K562 (cell line): ENCODE data around the gene IGFBPL1. TPM values are rescaled to one million over a fixed set of nuclear protein-coding genes. Genes with fewer than 3 reads are reported as not detected.

Experiments used
- ATAC-seq: fragments of 200-7000 bp; cut with Tn5 transposase; 3 replicates; pipeline ENCODE4 v1.9.1; 2020; ENCODE audit warnings: moderate library complexity
- BruUV-seq: library from RNA; stranded (reverse); fragments of 400-500 nt; replicated peaks from 2 replicates; lab custom pipeline; 2021; lab: Mats Ljungman, UMichigan
- CTCF ChIA-PET: fragments of 300-600 bp; formaldehyde crosslinking; extraction: SDS; loops from one replicate; lab custom pipeline; 2021; ENCODE audit warnings: low intra/inter-chr PET ratio; lab: Yijun Ruan, JAX
- POLR2A ChIA-PET: fragments of 300-600, 350-650 bp; sonication (Branson Sonifier 250); formaldehyde crosslinking; extraction: SDS; loops from one replicate; lab custom pipeline; 2021; ENCODE audit warnings: antibody characterized with exemption, inconsistent platforms; lab: Yijun Ruan, JAX
- DNase-seq, 4 experiments: peaks; one replicate each; pipeline versions ENCODE4 v3.0.0 to v3.0.0-alpha.2; 2011 to 2018; ENCODE audit warnings: low spot score in 3 of 4, mixed read lengths in 3 of 4; ENCODE audit errors: extremely low read depth in 1 of 4
- FAIRE-seq: peaks from 2 replicates; lab custom pipeline; 2011; peaks lifted over from hg19 to GRCh38; lab: Jason Lieb, UNC
- H2AFZ ChIP-seq: 2 replicates; pipeline ENCODE4 v1.6.0; 2011; ENCODE audit warnings: low read depth, low read length, control low read depth, inconsistent platforms
- H3K27ac ChIP-seq: fragments of 200-600 bp; 3 replicates; pipeline ENCODE4 v1.8.0; 2011; ENCODE audit warnings: low read depth, mild to moderate bottlenecking, control low read depth, inconsistent platforms, low read length, moderate library complexity, mixed read lengths; ENCODE audit errors: extremely low read depth
- H3K27me3 ChIP-seq, 2 experiments: fragments of 300-600 bp in 1 of 2; 2 replicates in 1 of 2; 3 replicates in 1 of 2; pipeline versions ENCODE4 v1.6.0 to v1.8.0; 2011; ENCODE audit warnings: inconsistent platforms in 2 of 2, low read length in 2 of 2, mild to moderate bottlenecking in 1 of 2, mixed read lengths in 1 of 2, moderate library complexity in 1 of 2; ENCODE audit not compliant: control insufficient read depth in 2 of 2, insufficient read depth in 2 of 2
- H3K36me3 ChIP-seq: fragments of 300-600 bp; 3 replicates; pipeline ENCODE4 v1.8.0; 2011; ENCODE audit warnings: mild to moderate bottlenecking, low read length, inconsistent platforms; ENCODE audit not compliant: control insufficient read depth, insufficient read depth
- H3K4me1 ChIP-seq, 2 experiments: fragments of 200-600 bp in 1 of 2; replicated peaks in 1 of 2; 2 replicates in 1 of 2; 3 replicates in 1 of 2; pipeline versions ENCODE4 v1.5.1 to v1.8.0; 2011; ENCODE audit warnings: inconsistent platforms in 2 of 2, low read length in 2 of 2, mild to moderate bottlenecking in 1 of 2, mixed read lengths in 1 of 2, moderate library complexity in 1 of 2; ENCODE audit not compliant: control insufficient read depth in 2 of 2, insufficient read depth in 2 of 2
- H3K4me2 ChIP-seq: 2 replicates; pipeline ENCODE4 v1.6.1; 2011; ENCODE audit warnings: low read length, control low read depth, inconsistent platforms, mixed read lengths; ENCODE audit not compliant: insufficient read depth
- H3K4me3 ChIP-seq: fragments of 200-600 bp; sonication (generic), shearing (Covaris generic); 2 replicates; pipeline ENCODE4 v1.5.1; 2016; ENCODE audit warnings: control low read depth, inconsistent platforms
- H3K79me2 ChIP-seq: fragments of 200-600 bp; 3 replicates; pipeline ENCODE4 v1.8.0; 2011; ENCODE audit warnings: low read length, inconsistent platforms; ENCODE audit not compliant: control insufficient read depth, insufficient read depth
- H3K9ac ChIP-seq, 2 experiments: 2 replicates each; pipeline versions ENCODE4 v1.6.0 to v1.6.1; 2011; ENCODE audit warnings: low read depth in 2 of 2, low read length in 2 of 2, control low read depth in 1 of 2, inconsistent platforms in 1 of 2, mild to moderate bottlenecking in 1 of 2, mixed read lengths in 1 of 2; ENCODE audit not compliant: insufficient read depth in 1 of 2
- H3K9me1 ChIP-seq: one replicate; pipeline ENCODE4 v1.6.0; 2011; ENCODE audit warnings: inconsistent platforms, mild to moderate bottlenecking, low read length, moderate library complexity; ENCODE audit not compliant: control insufficient read depth, insufficient read depth
- H3K9me3 ChIP-seq: replicated peaks from 2 replicates; pipeline ENCODE4 v1.5.1; 2011; ENCODE audit warnings: low read depth, low read length, inconsistent platforms; ENCODE audit not compliant: control insufficient read depth, insufficient read depth
- H4K20me1 ChIP-seq: replicated peaks from 2 replicates; pipeline ENCODE4 v1.6.1; 2011; ENCODE audit warnings: low read length, inconsistent platforms, mixed read lengths; ENCODE audit not compliant: control insufficient read depth, insufficient read depth
- BCL6 ChIP-seq: fragments of 250-450 bp; sonication (Bioruptor Pico); IDR thresholded peaks from 2 replicates; pipeline ENCODE4 v1.4.0; 2020
- PURB ChIP-seq: sonication (generic); formaldehyde crosslinking; IDR thresholded peaks from 2 replicates; pipeline ENCODE4 v1.9.0; 2021; ENCODE audit warnings: low read depth, mild to moderate bottlenecking, missing genetic modification reagents
- ZNF408 ChIP-seq: fragments of 250-450 bp; sonication (Bioruptor Pico); IDR thresholded peaks from 2 replicates; pipeline ENCODE4 v1.4.0; 2020; ENCODE audit warnings: low read depth, mild to moderate bottlenecking, moderate library complexity
- ZNF449 ChIP-seq: fragments of 250-450 bp; sonication (Bioruptor Pico); IDR thresholded peaks from 2 replicates; pipeline ENCODE4 v1.8.0; 2022; ENCODE audit warnings: moderate library complexity, mild to moderate bottlenecking, inconsistent platforms
- WGBS: fragments of 100-300 bp; shearing (Covaris generic); methylation state at CpG from one replicate; pipeline ENCODE4 v1.1.6; 2016; ENCODE audit warnings: low coverage, mixed read lengths; ENCODE audit not compliant: insufficient coverage; ENCODE audit errors: missing lambda C conversion rate; 5-methylcytosine and 5-hydroxymethylcytosine counted together
- in situ Hi-C: fragments of 300-500 bp; cut with MboI; formaldehyde crosslinking; loops from 4 replicates; pipeline ENCODE4 v1.15.0; 2018; ENCODE audit warnings: inconsistent platforms, mixed read lengths
- intact Hi-C: fragments of 100-400 bp; cut with micrococcal nuclease; formaldehyde crosslinking; loops from 2 replicates; pipeline ENCODE4 v1.14.2; 2022
- polyA plus RNA-seq, 8 experiments: library from polyadenylated mRNA; depleted of rRNA in 4 of 8; stranded (reverse) in 5 of 8; unstranded in 3 of 8; fragments of >200 nt; fragmentation: Nextera tagmentation in 2 of 8; fragmentation: Illumina TruSeq in 1 of 8; extraction: Ambion mirVana in 2 of 8; extraction: Trizol in 1 of 8; gene quantifications; 2 replicates each; pipeline versions ENCODE4 v1.2.1 to v1.2.3, GENCODE V29; 2011 to 2014; ENCODE audit warnings: inconsistent platforms in 1 of 8, missing spikeins in 1 of 8
- total RNA-seq, 7 experiments: library from RNA; depleted of rRNA in 6 of 7; stranded (reverse); fragments of >200 nt in 6 of 7; fragmentation: Illumina TruSeq in 2 of 7; extraction: Trizol in 2 of 7; gene quantifications; 2 replicates each; pipeline versions ENCODE4 v1.2.1 to v1.2.3, GENCODE V29; 2011 to 2021; ENCODE audit warnings: low replicate concordance in 1 of 7

Gene IGFBPL1
- total and polyA plus RNA-seq, 9 of the 15 experiments (the other 6 are each of a cell fraction or from before 2014, with no cell fraction given), result not detected

- TF ChIP-seq ZNF449 (CRISPR knock-in tag) (no peak), BCL6 (no peak), ZNF408 (CRISPR knock-in tag) (no peak)
Observed at GRCh38 chr9:38419181-38419580, 5.1 kb downstream of the IGFBPL1 start (continued).

GRCh38 chr9:38418366-38418765 lies 5.9 kb downstream of the IGFBPL1 start:
- intact Hi-C loops, result loop anchor here (5.0 kb wide), 1 partner anchor 34 kb away; no protein-coding TSS in a partner anchor
- no peak for ATAC-seq
- BruUV-seq, result no TSS peak
- Histone ChIP-seq H3K27me3 (peaks cover 41 to 63% of the 10 kb centered on the region in 2 experiments), H3K4me3 (no peak overlapping the region), H3K36me3 (no peaks in the 10 kb centered on the region), H3K79me2 (no peaks in the 10 kb centered on the region), H3K4me1 (no peaks in the 10 kb centered on the region), H3K27ac (no peak overlapping the region), H3K9me3 (no peaks in the 10 kb centered on the region), H4K20me1 (peaks cover 5% of the 10 kb centered on the region; the same call in 1 of the 2 replicates), H2AFZ (no peak overlapping the region), H3K9me1 (no peaks in the 10 kb centered on the region), H3K9ac (no peak overlapping the region), H3K4me2 (no peak overlapping the region)
- 18% methylated on average over 1 of the region's 1 CpG for WGBS
- no peak for DNase-seq
- no peak for FAIRE-seq
- no peak for TF ChIP-seq PURB (CRISPR knock-in tag)
- POLR2A ChIA-PET, result interaction anchor here (0.7 kb wide), 1 partner anchor 41 kb away, joined by 3 read pairs; no protein-coding TSS in a partner anchor
- in situ Hi-C loops, result no loop called here
- CTCF ChIA-PET, result no interaction called here
